Fibroblast of lung (primary cell): ENCODE data around the gene NHERF2. TPM values are rescaled to one million over a fixed set of nuclear protein-coding genes. Genes with fewer than 3 reads are reported as not detected.

ENCODE experiments used
- DNase-seq, 2 donors: peaks; one replicate each; pipeline versions ENCODE4 v3.0.0 to v3.0.0-alpha.2; 2010; ENCODE audit warnings: low read depth in 2 of 2
- H2AFZ ChIP-seq: 2 replicates; pipeline ENCODE4 v1.5.1; 2012; ENCODE audit warnings: low read length, control low read depth, inconsistent platforms
- H3K27ac ChIP-seq: 2 replicates; pipeline ENCODE4 v1.5.1; 2011; ENCODE audit warnings: low read length, control low read depth; ENCODE audit not compliant: insufficient read depth
- H3K27me3 ChIP-seq: 2 replicates; pipeline ENCODE4 v1.5.1; 2011; ENCODE audit warnings: mild to moderate bottlenecking, low read length; ENCODE audit not compliant: control insufficient read depth, insufficient read depth
- H3K36me3 ChIP-seq: 2 replicates; pipeline ENCODE4 v1.5.1; 2011; ENCODE audit warnings: low read length; ENCODE audit not compliant: control insufficient read depth, insufficient read depth
- H3K4me1 ChIP-seq: 2 replicates; pipeline ENCODE4 v1.5.1; 2011; ENCODE audit warnings: low read length; ENCODE audit not compliant: control insufficient read depth, insufficient read depth; ENCODE audit errors: extremely low read depth
- H3K4me2 ChIP-seq: 2 replicates; pipeline ENCODE4 v1.5.1; 2011; ENCODE audit warnings: low read length, control low read depth; ENCODE audit not compliant: insufficient read depth; ENCODE audit errors: extremely low read depth
- H3K4me3 ChIP-seq, 4 experiments: fragments of 200-600 bp in 1 of 4; sonication (generic) in 1 of 4; replicated peaks in 1 of 4; 2 replicates each; pipeline ENCODE4 v1.5.1; 2011 to 2016; ENCODE audit warnings: low read length in 4 of 4, low read depth in 3 of 4, mild to moderate bottlenecking in 3 of 4, control low read depth in 2 of 4, inconsistent platforms in 1 of 4, mixed read lengths in 1 of 4; ENCODE audit not compliant: insufficient read depth in 1 of 4; ENCODE audit errors: control extremely low read depth in 1 of 4
- H3K79me2 ChIP-seq: 2 replicates; pipeline ENCODE4 v1.5.1; 2012; ENCODE audit warnings: mild to moderate bottlenecking, low read length, inconsistent platforms; ENCODE audit not compliant: control insufficient read depth, insufficient read depth
- H3K9ac ChIP-seq: 2 replicates; pipeline ENCODE4 v1.5.1; 2011; ENCODE audit warnings: mild to moderate bottlenecking, low read length, control low read depth; ENCODE audit not compliant: insufficient read depth
- H3K9me3 ChIP-seq: 2 replicates; pipeline ENCODE4 v1.5.1; 2012; ENCODE audit warnings: low read depth, low read length; ENCODE audit not compliant: control insufficient read depth, insufficient read depth
- H4K20me1 ChIP-seq: 2 replicates; pipeline ENCODE4 v1.5.1; 2011; ENCODE audit warnings: low read length; ENCODE audit not compliant: control insufficient read depth, insufficient read depth; ENCODE audit errors: extremely low read depth
- EZH2 ChIP-seq: IDR thresholded peaks from 2 replicates; pipeline ENCODE4 v1.5.1; 2012; ENCODE audit warnings: low read length, control low read depth, mild to moderate bottlenecking; ENCODE audit errors: missing control alignments
- polyA plus RNA-seq, 2 donors: library from polyadenylated mRNA; depleted of rRNA in 1 of 2; stranded (reverse) in 1 of 2; unstranded in 1 of 2; fragments of >200 nt; gene quantifications; 2 replicates each; pipeline ENCODE4 v1.2.1, GENCODE V29; 2011 to 2012; ENCODE audit warnings: missing spikeins in 1 of 2
- total RNA-seq: library from RNA; depleted of rRNA; stranded (reverse); fragments of >200 nt; gene quantifications from 2 replicates; pipeline ENCODE4 v1.2.1, GENCODE V29; 2014
- TF ChIP-seq, protein P1 (sequence below), 2 donors: IDR thresholded peaks in 1 of 2; conservative IDR thresholded peaks in 1 of 2; 1 replicate in 1 of 2; 2 replicates in 1 of 2; pipeline ENCODE4 v1.5.1; 2011 to 2012; ENCODE audit warnings: low read length in 2 of 2, control low read depth in 1 of 2, inconsistent platforms in 1 of 2, low read depth in 1 of 2, mild to moderate bottlenecking in 1 of 2

Gene NHERF2
- total and polyA plus RNA-seq, 2 donors (not counting 1 experiment from before 2014, with no cell fraction given) = 21.5 to 38.0 TPM

DNA sequence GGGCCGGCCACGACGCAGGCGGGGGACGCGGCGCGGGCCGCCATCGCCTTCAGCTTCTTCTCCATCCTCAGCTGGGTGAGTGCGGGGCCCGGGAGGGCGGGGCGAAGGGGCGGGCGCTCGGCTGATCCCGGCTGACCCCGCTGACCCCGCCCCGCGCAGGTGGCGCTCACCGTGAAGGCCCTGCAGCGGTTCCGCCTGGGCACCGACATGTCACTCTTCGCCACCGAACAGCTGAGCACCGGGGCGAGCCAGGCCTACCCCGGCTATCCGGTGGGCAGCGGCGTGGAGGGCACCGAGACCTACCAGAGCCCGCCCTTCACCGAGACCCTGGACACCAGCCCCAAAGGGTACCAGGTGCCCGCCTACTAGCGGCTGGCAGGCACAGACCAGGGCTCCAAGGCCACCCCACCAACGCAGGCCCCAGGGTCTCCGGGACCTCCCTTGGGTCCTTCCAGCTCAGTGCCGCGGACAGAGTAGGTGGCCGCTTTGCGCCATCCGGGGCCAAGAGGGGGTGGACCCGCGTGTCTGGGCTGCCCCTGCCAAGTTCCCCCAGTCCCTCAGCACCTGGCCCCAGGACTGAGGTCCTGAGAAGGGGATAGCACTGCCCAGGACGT is 33.9 kb upstream of the NHERF2 start:
- Histone ChIP-seq H2AFZ (no peak overlapping the region), H3K9me3 (no peaks in the 10 kb centered on the region), H3K36me3 (no peaks in the 10 kb centered on the region), H4K20me1 (no peaks in the 10 kb centered on the region), H3K27me3 (peaks cover 21% of the 10 kb centered on the region), H3K4me2 (no peak overlapping the region), H3K27ac (no peak overlapping the region), H3K4me3 (no peak overlapping the region), H3K9ac (no peak overlapping the region), H3K4me1 (peaks cover 11% of the 10 kb centered on the region), H3K79me2 (no peaks in the 10 kb centered on the region)
- no peak for TF ChIP-seq EZH2
- TF ChIP-seq, protein P1, sequence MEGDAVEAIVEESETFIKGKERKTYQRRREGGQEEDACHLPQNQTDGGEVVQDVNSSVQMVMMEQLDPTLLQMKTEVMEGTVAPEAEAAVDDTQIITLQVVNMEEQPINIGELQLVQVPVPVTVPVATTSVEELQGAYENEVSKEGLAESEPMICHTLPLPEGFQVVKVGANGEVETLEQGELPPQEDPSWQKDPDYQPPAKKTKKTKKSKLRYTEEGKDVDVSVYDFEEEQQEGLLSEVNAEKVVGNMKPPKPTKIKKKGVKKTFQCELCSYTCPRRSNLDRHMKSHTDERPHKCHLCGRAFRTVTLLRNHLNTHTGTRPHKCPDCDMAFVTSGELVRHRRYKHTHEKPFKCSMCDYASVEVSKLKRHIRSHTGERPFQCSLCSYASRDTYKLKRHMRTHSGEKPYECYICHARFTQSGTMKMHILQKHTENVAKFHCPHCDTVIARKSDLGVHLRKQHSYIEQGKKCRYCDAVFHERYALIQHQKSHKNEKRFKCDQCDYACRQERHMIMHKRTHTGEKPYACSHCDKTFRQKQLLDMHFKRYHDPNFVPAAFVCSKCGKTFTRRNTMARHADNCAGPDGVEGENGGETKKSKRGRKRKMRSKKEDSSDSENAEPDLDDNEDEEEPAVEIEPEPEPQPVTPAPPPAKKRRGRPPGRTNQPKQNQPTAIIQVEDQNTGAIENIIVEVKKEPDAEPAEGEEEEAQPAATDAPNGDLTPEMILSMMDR (conservative IDR thresholded peaks at IDR 0.05 in 1 of 2, IDR thresholded peaks at IDR 0.05 in 1 of 2; ENCODE audit: low read depth in 1 of 2, low read length in 2 of 2) = no peak
- no peak for DNase-seq

DNA sequence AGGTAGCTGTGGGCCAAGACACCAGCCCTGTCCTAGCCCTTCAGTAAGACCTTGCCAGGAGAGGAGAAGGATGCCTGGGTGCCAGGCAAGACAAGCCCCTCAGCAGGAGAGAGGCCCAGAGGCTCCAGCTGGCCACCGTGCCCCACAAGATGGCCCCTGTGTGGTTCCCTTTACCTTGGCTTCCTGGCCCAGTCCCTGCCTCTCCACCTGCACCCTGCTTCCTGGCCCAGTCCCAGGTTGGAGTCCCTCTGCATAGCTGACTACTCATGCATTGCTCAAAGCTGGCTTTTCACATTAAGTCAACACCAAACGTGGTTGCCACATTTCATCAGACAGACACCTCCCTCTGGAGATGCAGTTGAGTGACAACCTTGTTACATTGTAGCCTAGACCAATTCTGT is 33.0 kb upstream of the NHERF2 start:
- Histone ChIP-seq H3K27me3 (peaks cover 21% of the 10 kb centered on the region), H3K9me3 (no peaks in the 10 kb centered on the region), H3K9ac (no peak overlapping the region), H3K4me2 (no peak overlapping the region), H4K20me1 (no peaks in the 10 kb centered on the region), H3K27ac (no peak overlapping the region), H2AFZ (no peak overlapping the region), H3K4me3 (no peak overlapping the region), H3K79me2 (no peaks in the 10 kb centered on the region), H3K4me1 (peaks cover 13% of the 10 kb centered on the region), H3K36me3 (peaks cover 5% of the 10 kb centered on the region)
- TF ChIP-seq, protein P1 (conservative IDR thresholded peaks at IDR 0.05 in 1 of 2, IDR thresholded peaks at IDR 0.05 in 1 of 2; ENCODE audit: low read depth in 1 of 2, low read length in 2 of 2) = no peak
- no peak for TF ChIP-seq EZH2
- no peak for DNase-seq

DNA sequence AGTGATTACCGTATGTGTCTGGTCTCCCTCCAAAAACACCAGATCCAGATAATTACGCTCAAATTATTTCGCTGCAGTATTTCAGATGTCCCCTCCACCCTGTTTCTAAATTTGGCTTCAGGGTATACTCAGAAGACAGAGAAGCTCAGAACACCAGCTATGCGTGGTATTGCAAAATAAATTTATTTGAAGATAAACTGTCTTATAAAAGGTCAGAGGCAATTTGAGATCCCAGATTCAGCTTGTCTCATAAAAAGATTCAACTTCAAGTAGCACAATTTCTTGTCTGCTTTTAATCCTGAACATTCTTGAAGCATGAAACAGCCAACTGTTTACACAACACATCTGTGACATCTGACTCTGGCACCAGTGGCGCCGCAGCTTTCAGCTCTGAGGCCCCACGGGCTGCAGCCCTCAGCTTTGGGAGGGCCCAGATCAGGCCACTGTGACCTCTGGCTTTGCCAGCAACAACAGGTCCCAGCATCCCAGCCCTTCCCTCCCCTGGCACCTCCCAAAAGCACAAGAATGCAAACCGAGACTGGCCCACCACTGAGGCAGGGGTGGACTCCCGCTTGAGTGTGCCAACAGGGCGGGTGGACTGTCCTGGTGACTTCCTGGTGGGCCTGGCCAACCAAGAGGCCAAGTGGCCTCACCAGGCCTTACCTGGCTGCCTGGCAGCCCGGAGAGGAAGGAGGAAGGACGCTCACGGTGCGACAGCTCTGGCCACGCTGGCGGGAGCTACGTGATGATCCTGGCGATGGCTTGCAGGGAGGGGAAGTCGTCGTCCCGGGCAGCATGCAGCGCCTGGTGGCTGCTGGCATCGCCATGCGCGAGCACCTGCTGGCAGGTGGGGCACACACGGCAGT is 29.0 kb upstream of the NHERF2 start:
- Histone ChIP-seq H3K36me3 (peaks cover 35% of the 10 kb centered on the region), H4K20me1 (no peaks in the 10 kb centered on the region), H3K27me3 (no peaks in the 10 kb centered on the region), H3K4me2 (no peak overlapping the region), H2AFZ (no peak overlapping the region), H3K4me1 (peaks cover 8% of the 10 kb centered on the region), H3K27ac (peak overlapping the region; percentile 57), H3K4me3 (no peak overlapping the region), H3K9ac (no peak overlapping the region), H3K9me3 (no peaks in the 10 kb centered on the region), H3K79me2 (peaks cover 4% of the 10 kb centered on the region)
- peak in 1 of 2 donors; percentile 89 for DNase-seq
- TF ChIP-seq EZH2 = no peak
- TF ChIP-seq, protein P1 (conservative IDR thresholded peaks at IDR 0.05 in 1 of 2, IDR thresholded peaks at IDR 0.05 in 1 of 2; ENCODE audit: low read depth in 1 of 2, low read length in 2 of 2) = no peak
